CD14-positive monocyte (primary cell): Measurements from ENCODE around the gene BICDL1. TPM values are rescaled to one million over a fixed set of nuclear protein-coding genes. Genes with fewer than 3 reads are reported as not detected.

Experiments
- DNase-seq, 3 donors: peaks; one replicate each; pipeline ENCODE4 v3.0.0-alpha.2; 2011 to 2022
- H2AFZ ChIP-seq: 2 replicates; pipeline ENCODE4 v1.6.0; 2012; ENCODE audit warnings: mild to moderate bottlenecking, low read depth, low read length, inconsistent platforms; ENCODE audit not compliant: insufficient read depth, poor library complexity, severe bottlenecking
- H3K27ac ChIP-seq, 2 donors: 1 replicate in 1 of 2; 2 replicates in 1 of 2; pipeline ENCODE4 v1.5.1; 2012 to 2013; ENCODE audit warnings: low read length in 2 of 2, control low read depth in 1 of 2, inconsistent platforms in 1 of 2, low read depth in 1 of 2, mild to moderate bottlenecking in 1 of 2
- H3K27me3 ChIP-seq, 2 donors: one replicate each; pipeline versions ENCODE4 v1.6.0 to v1.6.1; 2011 to 2013; ENCODE audit warnings: low read length in 2 of 2; ENCODE audit not compliant: control insufficient read depth in 2 of 2, insufficient read depth in 2 of 2
- H3K36me3 ChIP-seq, 2 donors: replicated peaks in 1 of 2; 1 replicate in 1 of 2; 2 replicates in 1 of 2; pipeline versions ENCODE4 v1.5.1 to v1.6.1; 2012 to 2013; ENCODE audit warnings: low read length in 2 of 2, control low read depth in 1 of 2, inconsistent platforms in 1 of 2, mild to moderate bottlenecking in 1 of 2; ENCODE audit not compliant: insufficient read depth in 2 of 2, control insufficient read depth in 1 of 2
- H3K4me1 ChIP-seq, 2 donors: 1 replicate in 1 of 2; 2 replicates in 1 of 2; pipeline versions ENCODE4 v1.5.1 to v1.6.1; 2012 to 2013; ENCODE audit warnings: low read length in 2 of 2, control low read depth in 1 of 2, inconsistent platforms in 1 of 2, mild to moderate bottlenecking in 1 of 2, moderate library complexity in 1 of 2; ENCODE audit not compliant: insufficient read depth in 2 of 2, control insufficient read depth in 1 of 2
- H3K4me2 ChIP-seq: replicated peaks from 2 replicates; pipeline ENCODE3; 2012; ENCODE audit warnings: low read length, moderate library complexity, mild to moderate bottlenecking; ENCODE audit not compliant: poor library complexity, severe bottlenecking; ENCODE audit errors: extremely low read depth
- H3K4me3 ChIP-seq, 3 experiments: fragments of 200-600 bp in 1 of 3; sonication (generic) in 1 of 3; replicated peaks in 1 of 3; 1 replicate in 2 of 3; 2 replicates in 1 of 3; pipeline ENCODE4 v1.5.1; 2011 to 2013; ENCODE audit warnings: low read length in 3 of 3, mild to moderate bottlenecking in 3 of 3, control low read depth in 2 of 3, low read depth in 2 of 3, inconsistent platforms in 1 of 3, moderate library complexity in 1 of 3
- H3K79me2 ChIP-seq: 2 replicates; pipeline ENCODE4 v1.6.0; 2012; ENCODE audit warnings: mild to moderate bottlenecking, control low read depth, inconsistent platforms, low read length, moderate library complexity; ENCODE audit not compliant: insufficient read depth
- H3K9ac ChIP-seq: 2 replicates; pipeline ENCODE4 v1.6.0; 2017; ENCODE audit warnings: low read length, mild to moderate bottlenecking; ENCODE audit not compliant: insufficient read depth, poor library complexity, severe bottlenecking
- H3K9me3 ChIP-seq, 2 donors: replicated peaks in 1 of 2; 1 replicate in 1 of 2; 2 replicates in 1 of 2; pipeline versions ENCODE4 v1.5.1 to v1.6.1; 2012 to 2013; ENCODE audit warnings: low read length in 2 of 2, control low read depth in 1 of 2; ENCODE audit not compliant: control insufficient read depth in 1 of 2, insufficient read depth in 1 of 2
- H4K20me1 ChIP-seq: 2 replicates; pipeline ENCODE4 v1.6.0; 2012; ENCODE audit warnings: mild to moderate bottlenecking, low read length, control low read depth, moderate library complexity; ENCODE audit not compliant: insufficient read depth
- H3K27ac Mint-ChIP-seq, 7 donors: one replicate each; pipeline ENCODE4 v1.8.0; 2020; ENCODE audit warnings: mild to moderate bottlenecking in 7 of 7, mixed read lengths in 7 of 7, moderate library complexity in 6 of 7, inconsistent platforms in 2 of 7
- H3K27me3 Mint-ChIP-seq, 3 donors: one replicate each; pipeline ENCODE4 v1.8.0; 2021 to 2022; ENCODE audit warnings: low read depth in 3 of 3, mild to moderate bottlenecking in 3 of 3, mixed read lengths in 3 of 3, moderate library complexity in 3 of 3, inconsistent platforms in 1 of 3
- H3K36me3 Mint-ChIP-seq, 2 donors: one replicate each; pipeline ENCODE4 v1.8.0; 2020; ENCODE audit warnings: mixed read lengths in 2 of 2, inconsistent platforms in 1 of 2, mild to moderate bottlenecking in 1 of 2
- H3K4me1 Mint-ChIP-seq: one replicate; pipeline ENCODE4 v1.8.0; 2020; ENCODE audit warnings: mild to moderate bottlenecking, mixed read lengths
- H3K4me3 Mint-ChIP-seq, 2 donors: one replicate each; pipeline ENCODE4 v1.8.0; 2020; ENCODE audit warnings: mild to moderate bottlenecking in 2 of 2, mixed read lengths in 2 of 2, moderate library complexity in 1 of 2
- H3K9me3 Mint-ChIP-seq, 7 donors: one replicate each; pipeline ENCODE4 v1.8.0; 2020 to 2022; ENCODE audit warnings: mixed read lengths in 7 of 7, mild to moderate bottlenecking in 6 of 7, moderate library complexity in 6 of 7, inconsistent platforms in 2 of 7
- WGBS: methylation state at CpG from one replicate; pipeline ENCODE4 v1.1.5; 2013; ENCODE audit warnings: missing lambda C conversion rate; ENCODE audit not compliant: insufficient coverage; 5-methylcytosine and 5-hydroxymethylcytosine counted together
- intact Hi-C, 2 donors: fragments of 100-400 bp; cut with micrococcal nuclease; formaldehyde crosslinking; loops; one replicate each; pipeline versions ENCODE4 v1.15.0 to v1.15.1; 2023
- polyA plus RNA-seq, 3 donors: library from polyadenylated mRNA; depleted of rRNA in 1 of 3; unstranded in 2 of 3; stranded (reverse) in 1 of 3; fragments of 300-500 nt in 2 of 3; fragments of >200 nt in 1 of 3; fragmentation: Illumina TruSeq in 2 of 3; gene quantifications; 1 replicate in 2 of 3; 2 replicates in 1 of 3; pipeline ENCODE4 v1.2.3, GENCODE V29; 2012 to 2021
- TF ChIP-seq, protein P1 (sequence below): fragments of 200-600 bp; IDR thresholded peaks from one replicate; pipeline ENCODE4 v1.8.0; 2022; ENCODE audit warnings: antibody characterized with exemption, mild to moderate bottlenecking

BICDL1 gene
- polyA plus RNA-seq, 3 donors: 0.13 TPM; not detected in 2

DNA sequence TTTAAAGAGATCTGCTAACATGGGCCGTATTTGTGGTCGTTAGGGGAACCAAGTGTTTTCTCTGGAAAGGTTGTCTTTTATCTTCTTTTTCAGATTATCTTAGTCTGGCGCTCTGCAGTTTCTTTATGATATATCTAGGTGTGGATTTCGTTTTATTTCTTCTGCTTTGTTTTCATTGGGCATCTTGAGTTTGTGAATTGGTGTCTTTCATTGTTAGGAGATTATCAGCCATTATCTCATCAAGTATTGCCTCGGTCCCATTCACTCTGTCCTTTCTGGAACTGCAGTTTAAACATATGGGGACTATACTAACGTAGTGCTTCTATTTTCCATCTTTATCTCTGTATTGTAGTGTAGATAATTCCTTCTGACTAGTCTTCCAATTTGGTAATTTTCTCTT, 60.4 kb downstream of the BICDL1 start:
- DNase-seq: no peak
- Histone ChIP-seq H3K4me2 (no peak overlapping the region), H2AFZ (no peak overlapping the region), H3K79me2 (no peaks in the 10 kb centered on the region), H4K20me1 (no peaks in the 10 kb centered on the region), H3K27me3 (no peaks in the 10 kb centered on the region), H3K4me3 (no peak overlapping the region), H3K27ac (no peak overlapping the region), H3K9me3 (no peaks in the 10 kb centered on the region), H3K36me3 (no peaks in the 10 kb centered on the region), H3K4me1 (no peaks in the 10 kb centered on the region), H3K9ac (no peak overlapping the region)
- TF ChIP-seq, protein P1, sequence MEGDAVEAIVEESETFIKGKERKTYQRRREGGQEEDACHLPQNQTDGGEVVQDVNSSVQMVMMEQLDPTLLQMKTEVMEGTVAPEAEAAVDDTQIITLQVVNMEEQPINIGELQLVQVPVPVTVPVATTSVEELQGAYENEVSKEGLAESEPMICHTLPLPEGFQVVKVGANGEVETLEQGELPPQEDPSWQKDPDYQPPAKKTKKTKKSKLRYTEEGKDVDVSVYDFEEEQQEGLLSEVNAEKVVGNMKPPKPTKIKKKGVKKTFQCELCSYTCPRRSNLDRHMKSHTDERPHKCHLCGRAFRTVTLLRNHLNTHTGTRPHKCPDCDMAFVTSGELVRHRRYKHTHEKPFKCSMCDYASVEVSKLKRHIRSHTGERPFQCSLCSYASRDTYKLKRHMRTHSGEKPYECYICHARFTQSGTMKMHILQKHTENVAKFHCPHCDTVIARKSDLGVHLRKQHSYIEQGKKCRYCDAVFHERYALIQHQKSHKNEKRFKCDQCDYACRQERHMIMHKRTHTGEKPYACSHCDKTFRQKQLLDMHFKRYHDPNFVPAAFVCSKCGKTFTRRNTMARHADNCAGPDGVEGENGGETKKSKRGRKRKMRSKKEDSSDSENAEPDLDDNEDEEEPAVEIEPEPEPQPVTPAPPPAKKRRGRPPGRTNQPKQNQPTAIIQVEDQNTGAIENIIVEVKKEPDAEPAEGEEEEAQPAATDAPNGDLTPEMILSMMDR: no peak
- WGBS: no CpG with 5 or more reads among the region's 6 CpGs
- peaks cover 0 to 6% (median 0%) of the 10 kb centered on the region in 7 donors for H3K9me3 Mint-ChIP-seq
- H3K27me3 Mint-ChIP-seq: peaks cover 4 to 13% (median 6%) of the 10 kb centered on the region in 3 donors
- no peaks in the 10 kb centered on the region for H3K4me1 Mint-ChIP-seq
- no peaks in the 10 kb centered on the region for H3K36me3 Mint-ChIP-seq
- no peak overlapping the region for H3K4me3 Mint-ChIP-seq
- H3K27ac Mint-ChIP-seq: no peak overlapping the region
- intact Hi-C loops: no loop called here

DNA sequence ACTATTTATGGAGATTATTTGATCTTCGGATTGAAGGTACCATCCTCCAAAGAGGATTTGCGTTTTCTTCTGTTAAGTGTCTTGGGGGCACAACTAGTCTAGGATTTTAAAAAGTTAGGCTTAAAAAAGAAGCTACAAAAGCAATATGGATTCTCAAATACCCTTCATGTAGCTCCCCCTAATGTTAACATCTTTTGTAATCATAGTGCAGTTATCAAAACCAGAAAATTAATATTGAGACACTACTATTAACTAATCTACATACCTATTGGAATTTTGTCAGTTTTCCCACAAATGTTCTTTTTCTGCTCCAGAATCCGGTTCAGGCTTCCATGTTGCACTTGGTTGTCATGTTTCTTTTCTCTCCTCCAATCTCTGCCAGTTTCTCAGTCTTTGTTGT, 62.5 kb downstream of the BICDL1 start:
- Mint-ChIP-seq H3K27me3 (peaks cover 7 to 13% (median 9%) of the 10 kb centered on the region in 3 donors), H3K4me3 (peak overlapping the region in 1 of 2 donors; percentile 37), H3K27ac (no peak overlapping the region), H3K4me1 (peaks cover 3% of the 10 kb centered on the region), H3K36me3 (no peaks in the 10 kb centered on the region), H3K9me3 (peaks cover 0 to 6% (median 0%) of the 10 kb centered on the region in 7 donors)
- Histone ChIP-seq H3K79me2 (no peaks in the 10 kb centered on the region), H3K36me3 (no peaks in the 10 kb centered on the region), H3K27me3 (no peaks in the 10 kb centered on the region), H3K4me3 (no peak overlapping the region), H3K9me3 (no peaks in the 10 kb centered on the region), H3K4me2 (no peak overlapping the region), H4K20me1 (no peaks in the 10 kb centered on the region), H3K9ac (no peak overlapping the region), H3K27ac (no peak overlapping the region), H2AFZ (no peak overlapping the region), H3K4me1 (no peaks in the 10 kb centered on the region)
- no peak for DNase-seq
- TF ChIP-seq, protein P1: no peak
- intact Hi-C loops: no loop called here
- WGBS: no CpG with 5 or more reads among the region's 3 CpGs
